ENCODE data around the gene ACTR8. TPM values are rescaled to one million over a fixed set of nuclear protein-coding genes. Genes with fewer than 3 reads are reported as not detected.

ACTR8 gene
- total RNA-seq, 1 experiment from 2014 or later: 37.1 TPM

DNA sequence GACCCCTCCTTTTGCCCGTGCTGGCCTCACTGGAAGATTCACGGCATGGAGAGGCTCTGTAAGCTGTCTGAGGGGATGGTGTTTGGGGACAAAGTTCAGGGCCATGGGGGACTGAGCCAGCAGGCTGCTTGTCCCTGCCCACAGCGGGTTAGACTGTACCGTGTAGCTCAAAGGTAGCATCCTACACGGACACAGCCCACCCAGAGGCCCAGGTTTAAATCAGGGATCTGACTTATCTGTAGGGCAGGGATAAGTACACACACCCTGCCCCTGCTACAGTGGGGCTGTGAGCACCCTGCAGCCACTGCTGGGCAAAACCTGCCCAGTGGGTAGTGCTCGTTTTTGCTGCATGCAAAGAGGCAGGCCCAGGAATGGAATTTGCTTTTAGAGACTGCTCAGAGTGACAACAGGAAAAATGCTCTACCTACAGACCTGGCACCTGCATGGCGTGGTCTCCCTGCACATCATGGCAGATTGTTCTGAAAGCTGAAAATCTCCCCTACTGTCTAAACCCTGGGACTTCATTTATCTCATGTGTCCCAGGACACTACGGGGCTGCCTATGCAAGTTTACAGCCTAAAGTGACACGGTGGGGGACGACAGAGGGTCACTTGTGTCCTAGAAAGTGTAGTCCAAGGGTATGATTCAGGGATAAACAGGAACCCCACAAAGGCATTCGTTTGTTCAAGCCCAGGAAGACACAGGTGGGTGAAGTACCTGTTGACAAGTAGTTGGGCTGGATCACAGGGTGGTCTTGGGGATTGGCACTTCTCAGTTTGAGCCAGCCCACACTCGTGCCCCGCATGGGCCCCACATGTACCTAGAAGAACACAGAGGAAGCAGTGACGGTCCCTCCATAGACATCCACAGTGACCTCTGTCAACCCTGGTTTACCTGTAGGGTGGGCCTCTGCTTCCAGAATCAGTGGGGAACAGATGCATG is 63.5 kb downstream of the ACTR8 start:
- no peak for DNase-seq (ENCODE audit: unreplicated experiment)
- TF ChIP-seq, protein P1, sequence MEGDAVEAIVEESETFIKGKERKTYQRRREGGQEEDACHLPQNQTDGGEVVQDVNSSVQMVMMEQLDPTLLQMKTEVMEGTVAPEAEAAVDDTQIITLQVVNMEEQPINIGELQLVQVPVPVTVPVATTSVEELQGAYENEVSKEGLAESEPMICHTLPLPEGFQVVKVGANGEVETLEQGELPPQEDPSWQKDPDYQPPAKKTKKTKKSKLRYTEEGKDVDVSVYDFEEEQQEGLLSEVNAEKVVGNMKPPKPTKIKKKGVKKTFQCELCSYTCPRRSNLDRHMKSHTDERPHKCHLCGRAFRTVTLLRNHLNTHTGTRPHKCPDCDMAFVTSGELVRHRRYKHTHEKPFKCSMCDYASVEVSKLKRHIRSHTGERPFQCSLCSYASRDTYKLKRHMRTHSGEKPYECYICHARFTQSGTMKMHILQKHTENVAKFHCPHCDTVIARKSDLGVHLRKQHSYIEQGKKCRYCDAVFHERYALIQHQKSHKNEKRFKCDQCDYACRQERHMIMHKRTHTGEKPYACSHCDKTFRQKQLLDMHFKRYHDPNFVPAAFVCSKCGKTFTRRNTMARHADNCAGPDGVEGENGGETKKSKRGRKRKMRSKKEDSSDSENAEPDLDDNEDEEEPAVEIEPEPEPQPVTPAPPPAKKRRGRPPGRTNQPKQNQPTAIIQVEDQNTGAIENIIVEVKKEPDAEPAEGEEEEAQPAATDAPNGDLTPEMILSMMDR (IDR thresholded peaks at IDR 0.05; ENCODE audit: unreplicated experiment): no peak
- H3K27me3 Mint-ChIP-seq (ENCODE audit: insufficient read depth, unreplicated experiment): no peaks in the 10 kb centered on the region
- no TSS peak for BruUV-seq (replicated peaks)
- ChIA-PET CTCF (no interaction called here), POLR2A (no interaction called here)
- H3K36me3 Mint-ChIP-seq (ENCODE audit: insufficient read depth, unreplicated experiment): peaks cover 6% of the 10 kb centered on the region
- no peaks in the 10 kb centered on the region for H3K9me3 Mint-ChIP-seq (ENCODE audit: unreplicated experiment)
- no peak overlapping the region for H3K27ac Mint-ChIP-seq (ENCODE audit: low read depth, unreplicated experiment)
- no peak overlapping the region for H3K4me3 Mint-ChIP-seq (ENCODE audit: unreplicated experiment)
- peaks cover 6% of the 10 kb centered on the region for H3K4me1 Mint-ChIP-seq (ENCODE audit: insufficient read depth, unreplicated experiment)
- intact Hi-C loops (cut with micrococcal nuclease): no loop called here

- TF ChIP-seq, protein P1 (IDR thresholded peaks at IDR 0.05; ENCODE audit: unreplicated experiment): no peak
- Mint-ChIP-seq H3K4me1 (ENCODE audit: insufficient read depth, unreplicated experiment) (peaks cover 6% of the 10 kb centered on the region), H3K27ac (ENCODE audit: low read depth, unreplicated experiment) (no peak overlapping the region), H3K27me3 (ENCODE audit: insufficient read depth, unreplicated experiment) (no peaks in the 10 kb centered on the region), H3K9me3 (ENCODE audit: unreplicated experiment) (no peaks in the 10 kb centered on the region), H3K36me3 (ENCODE audit: insufficient read depth, unreplicated experiment) (peaks cover 6% of the 10 kb centered on the region), H3K4me3 (ENCODE audit: unreplicated experiment) (no peak overlapping the region)
- DNase-seq (ENCODE audit: unreplicated experiment): no peak
- BruUV-seq (replicated peaks): no TSS peak
- ChIA-PET CTCF (no interaction called here), POLR2A (no interaction called here)
- intact Hi-C loops (cut with micrococcal nuclease): no loop called here
These were observed 64.1 kb downstream of the ACTR8 start for GRCh38 chr3:53817809-53818208.

DNA sequence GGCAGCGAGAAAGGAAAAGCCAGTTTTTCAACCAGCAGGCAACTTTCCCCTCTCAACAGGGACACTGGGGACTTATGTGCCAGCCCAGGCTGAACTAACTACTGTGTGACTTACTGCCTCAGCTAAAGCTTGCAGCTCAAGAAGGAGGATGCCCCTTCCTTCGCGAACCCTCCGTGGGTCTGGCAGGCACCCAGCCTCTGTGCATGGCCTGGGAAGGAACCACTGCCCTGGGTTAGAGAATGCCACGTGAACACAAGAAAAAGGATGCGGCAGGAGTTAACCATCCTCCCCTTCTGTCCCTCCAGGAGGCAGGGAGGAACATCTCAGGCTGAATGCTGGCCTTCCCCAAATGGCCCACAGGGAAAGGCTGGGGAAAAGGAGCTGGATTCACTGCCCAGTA is 64.7 kb downstream of the ACTR8 start:
- Mint-ChIP-seq H3K36me3 (ENCODE audit: insufficient read depth, unreplicated experiment) (peaks cover 6% of the 10 kb centered on the region), H3K27ac (ENCODE audit: low read depth, unreplicated experiment) (no peak overlapping the region), H3K9me3 (ENCODE audit: unreplicated experiment) (no peaks in the 10 kb centered on the region), H3K27me3 (ENCODE audit: insufficient read depth, unreplicated experiment) (no peaks in the 10 kb centered on the region), H3K4me3 (ENCODE audit: unreplicated experiment) (no peak overlapping the region), H3K4me1 (ENCODE audit: insufficient read depth, unreplicated experiment) (peaks cover 6% of the 10 kb centered on the region)
- intact Hi-C loops (cut with micrococcal nuclease): no loop called here
- ChIA-PET POLR2A (no interaction called here), CTCF (no interaction called here)
- no TSS peak for BruUV-seq (replicated peaks)
- no peak for DNase-seq (ENCODE audit: unreplicated experiment)
- TF ChIP-seq, protein P1 (IDR thresholded peaks at IDR 0.05; ENCODE audit: unreplicated experiment): no peak

Other genes starting within 250 kb of the ACTR8 start
- gene CHDH, start 35.7 kb downstream of the ACTR8 start, total RNA-seq (2022): 0.49 and 0.56 TPM in 2 replicates
- gene IL17RB, start 35.6 kb downstream of the ACTR8 start, total RNA-seq (2022): 0.19 and 0.42 TPM in 2 replicates
- gene SELENOK, start 9.7 kb upstream of the ACTR8 start, total RNA-seq (2022): 55.6 and 66.4 TPM in 2 replicates
- 1.5 and 2.3 TPM in 2 replicates for gene CACNA2D3, start 240.4 kb upstream of the ACTR8 start, total RNA-seq (2022)